Activated naive CD8-positive, alpha-beta T cell treated with anti-CD3 and anti-CD28 coated beads, Interleukin-2, amount 50 U/mL, for 16 hours (primary cell): Measurements from ENCODE around the gene PTPRN2.
"Not testable (repeated sequence)": the region's sequence is repeated elsewhere in the genome, so short reads cannot be mapped to it uniquely, and the experiment has no call there.

Experiments
- DNase-seq: peaks from one replicate; pipeline ENCODE4 v3.0.0-alpha.2; 2020; ENCODE audit warnings: low read depth, low spot score

PTPRN2 gene

DNA sequence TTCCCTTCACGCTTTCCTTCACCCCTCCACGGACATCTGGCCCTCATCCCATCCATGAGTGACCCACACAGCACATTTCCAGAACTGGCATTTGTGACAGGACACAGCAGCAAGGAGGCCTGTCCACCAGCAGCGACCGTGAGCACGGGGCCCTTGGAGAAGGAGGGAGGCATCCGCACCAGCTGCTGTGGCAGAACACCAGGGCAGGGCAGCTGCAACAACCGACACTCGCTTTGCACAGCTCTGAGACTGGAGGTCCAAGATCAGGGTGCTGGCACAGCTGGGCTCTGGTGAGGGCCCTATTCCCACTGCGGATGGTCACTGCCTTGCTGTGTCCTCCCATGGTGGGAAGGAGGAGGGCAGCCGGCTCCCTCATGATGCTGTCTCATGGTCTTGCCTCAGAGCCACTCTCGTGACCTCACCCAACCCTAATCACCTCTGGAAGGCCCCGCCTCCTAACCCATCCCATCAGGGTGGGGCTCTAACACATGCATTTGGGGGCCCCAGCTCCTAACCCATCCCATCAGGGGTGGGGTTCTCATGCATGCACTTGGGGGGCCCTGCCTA is 36.7 kb downstream of the PTPRN2 start:
- DNase-seq: no peak

DNA sequence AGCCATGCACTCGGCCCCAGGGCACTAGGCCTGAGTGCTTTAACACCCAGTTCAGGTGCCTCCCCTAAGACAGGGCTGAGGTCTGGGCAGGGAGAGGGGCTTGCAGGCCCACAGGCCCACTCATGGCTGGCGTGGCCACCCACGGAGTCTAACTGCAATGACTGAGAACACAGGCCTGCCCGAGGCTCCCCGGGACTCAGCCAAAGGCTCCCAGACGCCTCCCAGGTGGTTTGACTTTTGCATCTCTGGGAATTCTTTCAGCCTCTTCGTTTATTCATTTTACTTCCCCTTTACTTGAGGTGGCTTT is 37.3 kb downstream of the PTPRN2 start:
- no peak for DNase-seq

DNA sequence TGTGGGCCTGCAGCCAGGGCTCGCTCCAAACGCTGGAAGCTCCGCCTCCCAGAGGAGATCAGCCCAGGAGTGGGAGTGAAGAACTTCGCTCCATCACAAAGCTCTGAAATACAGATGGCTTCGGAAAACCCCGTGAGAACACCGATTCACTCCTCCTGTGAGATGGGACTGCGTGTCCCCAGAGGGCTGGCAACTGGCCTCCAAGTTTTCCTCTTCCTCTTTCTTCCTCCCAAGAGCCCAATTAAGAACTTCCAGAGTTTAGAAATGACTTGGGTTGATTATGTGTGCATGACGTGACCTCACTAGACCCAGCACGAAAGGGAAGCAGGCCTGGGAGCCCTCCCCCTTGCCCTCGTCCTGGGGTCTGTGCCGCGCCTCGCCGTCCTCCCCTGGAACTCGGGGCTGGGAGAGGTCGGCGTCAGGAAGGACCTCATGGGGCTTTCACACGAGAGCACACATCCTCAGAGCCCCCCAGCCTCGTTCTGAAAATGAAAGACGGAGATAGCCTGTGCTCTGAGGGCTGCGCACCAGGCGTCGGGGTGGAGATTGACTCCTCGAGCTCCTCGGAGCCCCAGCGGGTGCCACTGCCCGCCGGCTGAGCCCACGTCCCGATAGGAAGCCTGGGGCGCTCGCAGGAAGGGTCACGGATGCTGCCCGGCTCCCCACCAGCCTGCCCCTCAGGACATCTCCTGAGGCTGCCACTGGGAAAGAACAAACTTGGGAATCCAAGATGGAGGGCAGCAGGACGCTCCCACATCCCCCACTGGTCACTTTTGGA is 37.8 kb downstream of the PTPRN2 start:
- no peak for DNase-seq

DNA sequence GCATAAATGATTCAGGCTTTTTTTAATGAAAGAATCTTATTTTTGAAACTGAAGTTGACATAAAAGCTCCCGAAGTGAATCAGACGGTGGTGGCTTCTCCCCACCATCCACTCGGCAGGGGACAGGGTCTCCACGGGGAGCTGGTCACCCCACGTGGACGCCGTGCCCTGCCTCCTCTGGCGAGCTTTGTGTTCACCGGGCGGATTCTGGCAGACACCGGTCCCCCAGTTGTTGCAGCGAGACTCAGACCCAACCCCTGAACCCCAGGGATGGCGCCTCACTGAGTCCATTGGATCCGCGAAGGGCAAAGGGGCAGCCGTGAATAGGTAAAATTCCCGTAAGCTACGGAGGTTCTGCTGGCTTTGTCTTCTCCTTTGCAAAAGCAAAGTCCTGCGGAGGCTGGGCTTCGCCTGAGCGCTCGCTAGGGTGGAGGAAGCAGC is 38.4 kb downstream of the PTPRN2 start:
- no peak for DNase-seq

DNA sequence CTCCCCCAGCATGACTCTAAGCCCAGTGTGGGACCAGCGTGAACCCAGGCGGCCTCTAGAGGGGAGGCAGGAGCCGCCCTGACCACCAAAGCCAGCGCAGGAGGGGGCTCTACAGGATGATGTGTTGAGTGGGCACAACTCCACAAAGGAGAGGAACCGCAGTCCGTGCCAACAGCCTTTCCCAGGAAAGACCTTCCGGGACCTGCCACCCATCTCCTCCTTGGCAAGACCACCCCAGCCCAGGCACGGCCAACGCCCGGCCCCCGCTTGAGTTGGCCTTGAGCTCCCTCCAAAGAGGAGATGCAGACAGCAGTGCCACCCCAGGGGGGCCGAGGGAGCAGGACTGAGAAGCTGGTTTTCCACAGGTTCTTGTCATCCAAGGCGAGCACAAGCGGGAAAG is 38.9 kb downstream of the PTPRN2 start:
- DNase-seq: no peak

DNA sequence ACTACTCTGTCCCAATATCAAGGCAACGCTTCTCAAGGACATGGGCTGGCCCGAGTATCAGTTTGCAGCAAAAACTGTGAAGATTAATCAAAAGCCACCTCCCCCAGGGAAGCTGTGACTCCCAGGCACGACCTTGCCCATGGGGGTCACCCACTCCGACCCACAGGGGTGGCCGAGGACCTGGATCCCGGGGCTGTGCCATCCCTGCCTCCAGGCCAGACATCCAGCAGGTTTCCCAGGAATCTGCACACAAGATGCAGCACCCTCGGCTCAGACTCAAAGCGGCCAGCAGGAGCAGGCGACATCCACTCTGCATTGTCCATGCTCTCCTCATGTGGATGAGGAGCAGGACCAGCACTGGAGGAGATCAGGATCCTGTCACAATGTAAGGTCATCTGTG is 39.8 kb downstream of the PTPRN2 start:
- no peak for DNase-seq

DNA sequence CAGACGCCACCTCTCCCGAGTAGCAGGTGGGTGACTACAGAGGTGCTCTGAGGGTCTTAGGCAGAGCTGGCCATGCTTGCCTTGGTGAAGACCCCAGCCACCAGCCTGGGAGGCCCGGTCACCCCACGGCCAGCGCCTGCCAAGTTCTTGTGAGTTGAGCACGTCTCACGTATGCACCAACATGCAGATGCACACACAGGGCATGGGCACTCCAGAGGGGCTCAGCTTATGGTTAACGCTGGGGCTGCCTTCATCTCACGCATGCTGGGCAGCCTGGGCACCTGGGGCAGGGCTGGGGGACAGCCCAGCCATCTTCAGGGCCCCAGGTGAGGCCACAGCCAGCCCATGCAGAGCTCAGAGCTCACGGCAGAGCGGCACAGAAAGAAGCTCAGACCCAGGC is 41.0 kb downstream of the PTPRN2 start:
- no peak for DNase-seq

DNA sequence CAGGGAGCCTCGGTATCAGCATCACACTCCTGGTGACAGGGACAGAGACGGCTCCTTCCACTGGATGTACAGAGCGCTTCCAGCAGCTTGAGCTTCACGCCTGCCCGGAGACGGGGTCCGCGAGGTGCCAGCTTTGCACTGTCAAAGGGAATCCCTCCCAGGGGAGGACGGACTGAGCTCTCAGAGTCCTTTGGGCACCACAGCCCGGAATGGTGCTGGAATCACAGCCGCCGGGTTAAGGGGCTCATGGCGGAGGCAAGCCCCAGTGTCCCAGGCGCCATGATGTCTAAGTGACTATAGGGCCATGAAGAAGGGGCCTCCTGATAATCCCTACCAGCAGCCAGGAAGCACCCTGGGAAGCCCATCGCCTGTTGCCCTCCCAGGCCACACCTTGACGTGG is 41.4 kb downstream of the PTPRN2 start:
- no peak for DNase-seq

DNA sequence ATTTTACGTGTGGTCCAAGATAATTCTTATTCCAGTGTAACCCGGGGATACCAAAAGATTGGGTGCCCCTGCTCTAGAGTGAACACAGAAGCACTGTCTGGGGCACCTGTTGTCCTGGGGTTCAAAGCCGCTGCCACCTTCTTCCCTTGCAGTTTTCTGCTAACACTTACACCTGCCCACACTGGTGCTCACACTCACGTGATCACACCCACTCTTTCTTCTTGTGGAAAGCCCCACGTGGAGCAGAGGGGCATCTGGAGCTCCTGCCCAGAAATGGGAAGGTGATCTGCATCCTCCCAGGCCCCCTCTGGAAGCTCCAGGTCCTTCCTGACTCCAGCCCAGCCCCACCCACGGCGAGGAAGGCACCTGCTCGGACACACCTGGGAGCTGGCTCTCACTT is 42.9 kb downstream of the PTPRN2 start:
- no peak for DNase-seq

DNA sequence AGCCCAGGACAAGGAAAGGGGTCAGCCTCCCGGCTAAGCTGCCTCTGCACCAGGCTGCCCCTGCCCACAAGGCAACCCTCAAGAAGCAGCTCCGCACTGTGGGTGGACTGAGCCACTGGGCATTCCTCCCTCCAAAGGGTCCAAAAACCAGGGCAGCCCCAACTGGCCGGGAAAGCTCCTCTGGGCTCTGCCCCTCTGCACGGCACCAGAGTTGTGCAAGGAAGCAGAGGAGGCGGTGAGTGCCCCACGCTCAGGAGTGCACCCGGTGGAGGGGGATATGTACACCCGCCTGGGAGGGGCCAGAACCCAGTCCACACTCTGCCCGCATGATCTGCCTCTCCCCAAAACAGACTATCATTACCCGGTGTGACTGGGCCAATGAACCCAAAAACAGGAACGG is 43.8 kb downstream of the PTPRN2 start:
- no peak for DNase-seq

DNA sequence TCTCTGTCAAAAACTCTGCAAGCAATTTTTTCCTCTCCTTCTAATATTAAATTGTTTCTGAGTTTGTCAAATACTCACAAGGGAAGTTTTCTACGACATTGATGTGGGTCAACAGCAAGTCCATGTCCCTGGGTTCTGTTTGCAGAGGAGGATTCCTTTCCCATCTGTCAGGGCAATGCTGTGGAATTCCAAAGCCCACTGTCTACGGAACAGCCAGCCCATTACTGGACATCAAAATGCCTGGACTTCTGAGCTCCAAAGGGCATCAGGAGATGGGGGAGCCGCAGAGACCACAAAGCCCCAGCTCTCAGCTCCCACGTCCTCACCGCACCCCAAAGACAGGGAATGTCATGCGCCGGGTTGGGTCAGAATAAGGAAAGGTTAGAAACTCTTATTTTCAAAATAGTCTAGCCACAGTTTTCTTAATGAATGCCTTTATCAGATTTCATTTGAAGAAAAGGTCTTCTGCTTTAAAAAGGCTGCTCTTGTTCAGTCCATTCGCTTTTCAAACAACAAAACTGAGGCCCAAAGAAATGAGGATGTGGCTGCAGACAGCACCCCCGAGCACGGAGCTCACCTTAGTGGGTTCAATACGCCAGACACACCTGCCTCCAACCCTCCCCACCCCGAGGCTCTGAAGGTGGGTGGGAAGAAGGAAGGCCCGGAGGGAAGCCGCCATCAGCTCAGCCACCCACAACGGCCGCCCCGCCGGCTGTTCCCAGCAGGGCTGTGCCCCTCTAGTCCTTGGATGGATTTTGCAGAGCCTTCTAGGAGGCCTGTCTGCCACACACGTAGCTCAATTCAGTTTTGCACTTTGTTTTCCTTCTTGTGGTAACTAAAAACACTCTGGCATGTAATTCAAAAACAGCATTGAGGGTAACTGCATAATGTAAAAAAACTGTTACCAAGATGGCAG is 44.7 kb downstream of the PTPRN2 start:
- no peak for DNase-seq

DNA sequence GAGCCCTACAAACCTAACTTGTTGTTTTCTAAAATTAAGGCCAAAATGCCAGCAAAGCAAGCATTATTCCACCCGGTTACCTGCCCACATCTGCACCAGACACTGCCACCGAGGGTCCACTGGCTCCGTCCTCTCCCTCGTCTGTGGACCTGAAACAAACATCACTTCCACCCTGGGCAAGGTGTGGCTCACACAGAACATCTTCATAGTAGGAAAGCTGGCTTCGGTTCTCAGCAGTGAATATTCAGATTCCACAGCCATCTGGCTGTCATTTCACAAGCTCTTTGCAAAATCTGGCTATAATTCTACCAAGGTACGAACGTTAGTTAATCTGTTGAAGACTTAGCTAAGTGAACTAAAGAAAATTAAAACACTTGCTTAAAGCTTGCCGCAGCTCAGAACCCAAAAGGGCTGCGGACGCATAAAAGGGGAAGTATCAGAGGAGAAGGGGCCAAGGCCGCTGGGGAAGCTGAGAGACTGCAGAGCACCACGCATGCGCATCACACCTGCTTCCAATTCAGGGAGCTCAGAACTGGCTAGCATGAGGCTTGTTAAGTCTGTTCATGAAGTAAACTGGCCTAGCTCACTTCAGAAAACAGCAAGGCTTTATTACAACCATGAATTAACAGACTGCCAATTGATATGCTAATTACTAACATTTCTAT is 46.1 kb downstream of the PTPRN2 start:
- no peak for DNase-seq

DNA sequence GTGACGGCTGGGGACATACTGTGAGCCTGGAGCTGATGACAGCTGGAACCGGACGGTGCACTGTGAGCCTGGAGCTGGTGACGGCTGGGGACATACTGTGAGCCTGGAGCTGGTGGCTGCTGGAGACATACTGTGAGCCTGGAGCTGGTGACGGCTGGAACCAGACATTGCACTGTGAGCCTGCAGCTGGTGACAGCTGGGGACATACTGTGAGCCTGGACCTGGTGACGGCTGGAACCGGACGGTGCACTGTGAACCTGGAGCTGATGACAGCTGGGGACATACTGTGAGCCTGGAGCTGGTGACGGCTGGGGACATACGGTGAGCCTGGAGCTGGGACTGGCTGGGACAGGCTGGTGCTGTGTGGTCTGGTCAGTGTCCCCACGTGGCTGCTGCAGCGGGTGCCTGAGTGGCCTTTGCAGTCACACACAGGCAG is 47.9 kb downstream of the PTPRN2 start:
- DNase-seq: no peak

DNA sequence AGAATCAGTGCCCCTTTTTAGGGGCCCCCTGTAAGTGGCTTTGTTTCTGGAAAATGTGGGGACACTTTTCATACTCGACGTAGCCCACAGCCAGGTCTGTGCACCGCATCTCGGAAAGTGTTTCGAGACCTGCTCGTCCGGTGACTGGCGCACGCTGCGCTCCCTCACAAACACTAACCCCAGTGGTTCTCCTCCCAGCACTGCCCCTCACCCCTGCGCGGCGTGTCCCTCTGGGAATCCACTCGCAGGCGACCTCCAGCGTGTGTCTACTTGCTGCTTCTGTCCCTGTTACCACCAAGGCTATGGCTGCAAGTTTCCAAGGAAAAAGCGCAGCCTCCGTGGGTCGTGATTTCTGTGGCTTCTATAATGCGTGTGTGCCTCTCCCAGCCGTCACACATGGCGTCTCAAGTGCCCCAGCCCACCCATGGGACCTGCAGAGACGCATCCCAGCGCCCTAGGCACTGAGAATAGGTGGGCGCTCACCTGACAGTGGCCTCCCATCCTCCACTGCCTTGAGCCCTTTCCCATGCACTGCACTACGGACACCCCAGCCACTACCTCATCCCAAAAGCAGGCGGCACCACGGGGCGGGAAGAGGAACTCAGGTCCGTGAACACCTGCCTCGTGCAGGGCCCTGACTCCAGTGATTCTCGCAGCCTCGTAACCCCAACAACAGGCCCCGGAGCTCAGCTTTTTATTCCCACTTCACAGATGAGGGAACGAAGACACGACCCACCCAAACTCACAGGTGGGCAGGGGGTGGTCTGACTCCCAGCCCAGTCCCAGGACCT is 49.3 kb downstream of the PTPRN2 start:
- DNase-seq: no peak

DNA sequence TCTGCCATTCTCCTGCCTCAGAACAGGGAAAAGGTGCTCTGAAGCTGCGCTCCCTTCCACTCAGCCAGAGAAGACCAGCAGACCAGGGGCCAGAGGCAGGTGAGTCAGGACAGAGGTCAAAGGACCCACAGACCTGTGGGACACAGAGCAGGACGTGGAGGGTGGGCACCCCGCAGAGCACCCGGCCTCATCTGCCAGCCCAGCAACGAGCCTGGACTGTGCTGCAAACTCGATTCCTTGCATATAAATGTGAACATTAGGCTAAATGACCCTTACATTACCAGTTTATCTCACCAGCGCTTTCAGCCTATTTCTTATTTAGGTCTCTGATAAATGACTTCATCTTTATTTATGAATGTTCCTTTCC is 50.1 kb downstream of the PTPRN2 start:
- DNase-seq: no peak

DNA sequence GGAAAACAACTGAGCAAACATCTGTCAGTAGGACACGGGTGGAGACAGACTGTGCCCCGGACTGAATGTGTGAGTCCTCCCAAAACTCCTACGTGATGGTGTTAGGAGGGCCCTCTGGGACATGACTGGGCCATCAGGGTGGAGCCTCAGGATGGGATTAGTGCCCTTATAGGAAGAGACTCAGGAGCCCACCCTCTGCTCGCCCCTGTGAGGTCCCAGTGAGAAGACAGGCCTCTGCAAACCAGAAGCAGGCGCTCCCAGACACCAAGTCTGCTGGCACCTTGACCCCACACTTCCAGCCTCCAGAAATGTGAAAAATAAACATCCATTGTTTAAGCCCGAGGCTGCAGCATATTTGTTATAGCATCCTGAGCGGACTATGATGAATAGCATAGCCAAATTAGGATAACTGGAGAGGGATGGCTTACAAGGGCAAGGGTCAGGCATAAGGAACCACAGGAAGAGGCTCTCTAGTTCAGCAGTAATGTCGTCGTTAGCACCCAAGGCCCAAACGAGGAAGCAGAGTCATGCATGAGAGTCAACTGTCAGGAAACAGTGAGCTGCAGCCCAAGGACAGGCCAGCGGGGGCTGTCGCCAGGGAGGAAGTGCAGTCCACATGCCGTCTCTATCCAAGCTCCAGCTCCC is 50.6 kb downstream of the PTPRN2 start:
- DNase-seq: no peak

DNA sequence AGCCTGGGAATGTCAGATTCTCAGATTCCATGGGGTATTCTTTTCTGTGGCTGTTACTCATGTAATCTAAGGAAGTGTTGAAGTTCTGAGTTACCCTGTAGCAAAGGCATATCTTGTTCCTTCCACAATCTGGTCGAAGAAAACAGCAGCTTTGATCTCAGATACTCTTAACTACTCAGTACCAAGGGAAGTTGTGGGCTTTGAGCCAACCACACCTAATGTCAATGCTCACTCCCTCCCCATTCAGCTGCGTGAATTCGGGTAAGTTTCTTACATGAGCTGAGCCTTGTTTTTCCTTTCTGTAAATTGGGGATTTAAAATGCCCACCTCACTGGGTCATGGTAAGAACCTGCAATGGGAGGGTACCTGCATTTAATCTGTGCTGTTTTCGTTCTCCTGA is 52.5 kb downstream of the PTPRN2 start:
- no peak for DNase-seq

DNA sequence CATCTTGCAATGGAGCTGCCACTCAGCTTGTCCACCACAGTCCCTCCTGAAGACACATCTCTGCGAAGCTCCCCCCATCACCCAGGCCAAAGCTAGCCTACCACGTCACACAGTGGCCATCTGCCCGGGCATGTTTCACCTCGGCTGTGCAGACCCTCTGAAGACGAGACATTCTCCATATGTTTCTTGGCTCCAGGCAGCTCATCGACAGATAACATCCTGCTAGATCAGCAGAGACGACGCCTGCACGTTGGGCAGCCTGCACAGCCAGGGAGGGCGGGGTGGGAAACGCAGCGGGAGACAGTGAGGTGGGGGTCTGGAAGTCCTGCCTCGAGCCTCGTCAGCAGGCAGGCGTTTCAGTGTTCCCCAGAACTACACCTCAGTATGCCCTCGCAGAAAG is 53.0 kb downstream of the PTPRN2 start:
- no peak for DNase-seq

DNA sequence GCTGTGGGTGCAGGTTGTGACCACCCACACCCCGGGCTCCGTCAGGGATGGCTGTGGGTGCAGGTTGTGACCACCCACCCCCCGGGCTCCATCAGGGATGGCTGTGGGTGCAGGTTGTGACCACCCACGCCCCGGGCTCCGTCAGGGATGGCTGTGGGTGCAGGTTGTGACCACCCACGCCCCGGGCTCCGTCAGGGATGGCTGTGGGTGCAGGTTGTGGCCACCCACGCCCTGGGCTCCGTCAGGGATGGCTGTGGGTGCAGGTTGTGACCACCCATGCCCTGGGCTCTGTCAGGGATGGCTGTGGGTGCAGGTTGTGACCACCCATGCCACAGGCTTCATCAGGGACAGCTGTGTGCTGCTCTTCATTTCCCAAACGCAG is 53.5 kb downstream of the PTPRN2 start:
- not testable (repeated sequence) for DNase-seq

DNA sequence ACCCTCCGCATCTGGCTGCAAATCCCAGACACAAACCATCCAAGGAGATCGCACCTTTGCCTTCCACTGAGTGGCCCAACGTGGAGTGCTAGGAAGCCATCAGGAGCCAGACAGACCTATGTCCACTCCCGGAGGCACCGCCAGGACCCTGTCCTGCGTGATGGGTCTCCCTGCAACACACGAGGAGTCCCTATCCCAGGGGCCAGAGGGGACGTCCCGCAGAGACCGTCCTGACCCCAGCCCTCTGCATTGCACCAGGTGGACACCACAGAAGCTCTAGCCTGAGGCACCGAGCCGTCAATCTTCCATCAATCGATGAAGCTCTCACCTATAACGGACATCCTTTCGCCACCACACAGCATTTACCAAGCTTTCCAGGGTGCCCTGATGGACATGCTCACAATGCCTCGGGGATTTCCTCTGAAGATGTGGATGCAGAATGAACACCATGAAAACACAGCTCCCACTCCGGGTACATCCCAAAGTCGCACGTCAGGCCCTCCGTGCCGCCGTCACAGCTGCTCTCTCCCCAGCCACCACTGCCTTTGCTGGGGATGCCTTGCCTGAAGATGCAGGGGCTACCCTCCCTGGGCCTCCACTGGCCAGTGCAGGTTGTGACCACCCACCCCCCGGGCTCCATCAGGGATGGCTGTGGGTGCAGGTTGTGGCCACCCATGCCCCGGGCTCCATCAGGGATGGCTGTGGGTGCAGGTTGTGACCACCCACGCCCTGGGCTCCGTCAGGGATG is 54.1 kb downstream of the PTPRN2 start:
- no peak for DNase-seq
